Posterior vena cava (tissue), 2 donors: ENCODE results near the gene YAP1. TPM values are rescaled to one million over a fixed set of nuclear protein-coding genes. Genes with fewer than 3 reads are reported as not detected.

Experiments
- DNase-seq: peaks from one replicate; pipeline ENCODE4 v3.0.0-alpha.2; 2020; ENCODE audit warnings: low spot score
- intact Hi-C, 2 donors: fragments of 100-400 bp; cut with DNase I; formaldehyde crosslinking; loops; one replicate each; pipeline versions ENCODE4 v1.14.1 to v1.14.2; 2022 to 2023
- total RNA-seq, 2 donors: library from RNA; stranded (reverse); fragmentation: NEBNext Ultra II Directional; extraction: Animal tissue kit (Norgen Biotek cat#: 25700); gene quantifications; one replicate each; pipeline ENCODE4 v1.2.1, GENCODE V29; 2021
- donor health status: DM: yes; HTN: yes; CAD: no.
- donor health status: DM: yes; HTN: yes; CAD: no.

The YAP1 gene
- total RNA-seq, 2 donors from 2014 or later, result 203 to 281 TPM

DNA sequence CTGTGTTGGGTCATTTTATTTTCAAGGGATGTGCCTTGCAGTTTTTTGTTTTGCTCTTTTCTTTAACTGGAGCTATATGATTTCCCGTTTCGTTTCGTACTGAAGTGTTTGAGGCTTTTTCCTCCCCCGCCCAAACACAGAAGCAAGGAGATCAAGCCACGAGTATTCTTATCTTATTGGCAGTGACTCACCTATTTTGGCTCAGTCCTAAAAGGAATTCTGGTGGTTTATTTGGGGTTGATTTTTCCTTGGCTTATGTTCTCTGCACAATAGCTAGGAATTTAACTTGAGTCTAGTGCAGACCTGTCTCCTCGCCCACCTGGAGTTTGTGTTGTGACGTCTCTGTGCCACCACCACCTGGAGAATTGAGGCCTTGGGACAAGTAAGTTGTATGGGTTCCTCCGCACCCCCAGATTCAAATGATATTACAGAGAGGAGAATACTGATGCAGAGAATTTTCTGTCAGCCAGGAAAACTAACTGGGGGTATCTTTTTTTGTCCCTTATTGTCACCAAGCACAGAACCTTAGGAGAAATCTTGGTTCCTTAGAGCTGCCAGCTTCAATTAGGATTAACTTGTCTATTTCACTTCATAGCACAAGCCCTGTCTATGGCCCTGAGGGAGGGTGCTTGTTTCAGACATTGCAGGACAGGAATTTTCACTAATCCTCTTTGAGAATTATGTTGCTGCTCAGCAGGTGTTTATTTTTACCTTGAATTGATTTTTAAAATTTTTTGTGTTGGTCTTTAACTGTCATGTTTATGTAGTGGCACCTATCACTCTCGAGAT lies 116.6 kb downstream of the YAP1 start:
- intact Hi-C loops, result loop anchor here in 1 of 2 donors (5.0 kb wide), 1 partner anchor 115 kb away; the partner anchor contains the start of gene YAP1
- no peak for DNase-seq

DNA sequence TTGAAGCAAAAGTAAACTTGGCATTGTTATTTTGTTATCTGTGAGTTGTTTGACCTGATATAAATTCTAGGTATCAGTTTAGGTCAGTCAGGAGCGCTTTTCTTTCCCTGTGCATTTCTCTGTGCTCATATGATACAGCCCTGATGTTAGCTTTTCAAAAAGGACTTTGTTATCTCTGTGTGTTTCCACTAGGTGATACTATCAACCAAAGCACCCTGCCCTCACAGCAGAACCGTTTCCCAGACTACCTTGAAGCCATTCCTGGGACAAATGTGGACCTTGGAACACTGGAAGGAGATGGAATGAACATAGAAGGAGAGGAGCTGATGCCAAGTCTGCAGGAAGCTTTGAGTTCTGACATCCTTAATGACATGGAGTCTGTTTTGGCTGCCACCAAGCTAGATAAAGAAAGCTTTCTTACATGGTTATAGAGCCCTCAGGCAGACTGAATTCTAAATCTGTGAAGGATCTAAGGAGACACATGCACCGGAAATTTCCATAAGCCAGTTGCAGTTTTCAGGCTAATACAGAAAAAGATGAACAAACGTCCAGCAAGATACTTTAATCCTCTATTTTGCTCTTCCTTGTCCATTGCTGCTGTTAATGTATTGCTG lies 119.4 kb downstream of the YAP1 start:
- intact Hi-C loops, result loop anchor here in 1 of 2 donors (5.0 kb wide), 1 partner anchor 117 kb away; the partner anchor contains the start of gene YAP1

GRCh38 chr11:102230186-102230585 lies 119.9 kb downstream of the YAP1 start:
- intact Hi-C loops, result no loop called here
- DNase-seq, result no peak

More for the DNA sequence above, 119.4 kb downstream of the YAP1 start:
- no peak for DNase-seq

- intact Hi-C loops, result no loop called here
- no peak for DNase-seq
Measured at GRCh38 chr11:102230911-102231310, 120.7 kb downstream of the YAP1 start.

DNA sequence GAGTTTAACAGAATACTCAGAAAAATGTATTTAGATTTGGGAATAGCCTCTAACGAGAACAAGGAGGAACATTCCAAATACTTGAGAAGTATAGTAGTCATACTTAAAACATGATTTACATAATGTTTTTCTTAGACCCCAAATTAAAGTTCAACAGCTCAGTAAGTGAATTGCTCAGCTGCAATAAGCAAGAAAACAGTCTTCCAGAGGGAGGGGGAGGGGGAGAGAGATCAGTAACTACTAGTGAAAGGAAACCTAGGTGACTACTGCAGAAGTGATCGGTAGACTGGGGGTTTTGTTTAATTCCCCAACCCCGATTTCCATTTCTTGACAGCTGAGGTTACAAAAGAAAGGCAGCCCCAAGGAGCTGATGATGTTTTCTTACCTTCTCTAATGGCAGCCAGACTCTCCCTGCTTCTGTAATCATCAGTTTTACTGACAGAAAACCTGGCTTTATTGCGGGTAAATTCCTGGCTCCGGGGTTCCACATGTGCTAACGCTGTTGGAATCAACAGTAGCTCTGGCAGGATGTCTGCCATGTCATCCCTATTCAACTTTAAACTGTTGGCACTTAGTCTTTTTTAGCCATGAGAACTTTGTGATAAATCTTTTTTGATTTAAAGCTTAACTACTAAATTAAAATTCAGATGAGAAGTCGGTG lies 124.7 kb downstream of the YAP1 start:
- no peak for DNase-seq
- intact Hi-C loops, result no loop called here

GRCh38 chr11:102237096-102237735 lies 127.0 kb downstream of the YAP1 start:
- intact Hi-C loops, result no loop called here
- no peak for DNase-seq

DNA sequence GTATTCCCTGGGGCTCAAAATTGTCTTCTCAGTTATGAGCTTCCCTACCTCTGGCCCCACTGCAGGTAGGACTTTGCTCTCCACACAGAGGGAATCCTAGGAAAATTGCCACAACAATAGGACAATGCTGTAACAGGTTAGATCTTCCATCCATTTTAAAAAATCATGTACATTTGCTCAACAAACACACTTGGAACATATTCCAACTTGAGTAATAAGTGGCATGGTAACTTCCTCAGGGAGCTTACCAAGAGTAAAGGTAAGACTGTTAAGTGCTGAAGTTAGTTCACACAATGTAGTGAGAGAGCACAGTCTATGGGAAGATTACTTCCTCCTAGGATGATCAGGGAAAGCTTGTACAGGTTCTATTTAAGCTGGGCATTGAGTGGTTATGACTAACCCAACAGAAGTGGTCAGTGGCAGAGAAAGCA lies 128.2 kb downstream of the YAP1 start:
- intact Hi-C loops, result no loop called here
- DNase-seq, result no peak

DNA sequence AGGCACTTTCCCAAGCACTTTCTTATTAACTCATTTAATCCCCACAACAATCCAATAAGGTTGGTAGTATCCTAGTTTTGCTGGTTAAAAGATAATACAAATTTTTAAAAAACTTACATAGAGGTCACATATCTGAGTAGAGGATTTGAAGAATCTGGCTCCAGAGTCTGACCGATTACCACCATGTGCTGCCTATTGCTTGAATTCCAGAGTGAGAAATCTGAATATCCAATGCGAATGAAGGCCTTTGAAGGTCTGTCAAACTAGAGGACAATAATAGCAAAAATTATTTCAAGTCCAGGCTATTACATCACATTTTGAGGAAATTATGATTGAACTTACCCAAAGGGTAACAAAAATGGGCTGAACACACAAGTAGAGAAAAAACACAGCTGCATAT lies 129.2 kb downstream of the YAP1 start:
- no peak for DNase-seq
- intact Hi-C loops, result no loop called here

DNA sequence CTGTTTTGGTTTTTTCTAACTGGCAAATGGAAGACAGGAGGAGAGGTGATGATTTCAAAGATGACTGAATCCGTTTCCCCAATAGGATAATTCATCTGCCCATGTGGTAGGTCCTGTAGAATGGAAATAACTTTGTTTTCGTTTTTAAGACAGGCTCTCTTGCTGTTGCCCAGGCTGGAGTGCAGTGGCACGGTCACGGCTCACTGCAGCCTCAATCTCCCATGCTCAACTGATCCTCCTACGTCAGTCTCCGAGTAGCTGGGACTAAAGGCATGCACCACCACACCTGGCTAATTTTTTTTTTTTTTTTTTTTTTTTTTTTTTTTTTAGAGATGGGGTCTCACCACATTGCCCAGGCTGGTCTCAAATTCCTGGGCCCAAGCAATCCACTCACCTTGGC lies 129.7 kb downstream of the YAP1 start:
- intact Hi-C loops, result loop anchor here in 1 of 2 donors (5.0 kb wide), 1 partner anchor 42 kb away; no protein-coding TSS in a partner anchor
- no peak for DNase-seq

- DNase-seq, result no peak
- intact Hi-C loops, result loop anchor here in 1 of 2 donors (5.0 kb wide), 1 partner anchor 42 kb away; no protein-coding TSS in a partner anchor
Measured at GRCh38 chr11:102240502-102240901, 130.3 kb downstream of the YAP1 start.

DNA sequence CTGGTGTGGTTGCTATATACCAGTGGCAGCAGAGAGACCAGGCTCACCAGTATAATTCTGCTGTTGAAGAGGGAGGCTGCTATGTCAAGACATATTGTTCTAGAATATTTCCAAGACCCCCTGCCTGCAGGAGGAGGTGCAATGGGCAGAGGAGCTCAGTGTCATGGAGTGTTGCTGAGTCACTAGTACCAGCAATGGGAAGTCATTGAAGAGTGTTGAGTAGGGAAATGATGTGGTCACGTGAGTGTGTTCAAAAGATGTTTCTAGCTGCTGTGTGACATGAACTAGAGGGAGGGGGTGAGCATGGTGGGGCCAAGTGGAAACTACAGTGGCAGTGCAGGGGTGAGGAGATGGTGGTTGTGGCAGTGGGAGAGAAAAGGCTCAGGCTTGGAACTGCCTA lies 130.8 kb downstream of the YAP1 start:
- DNase-seq, result no peak
- intact Hi-C loops, result loop anchor here in 1 of 2 donors (5.0 kb wide), 1 partner anchor 41 kb away; no protein-coding TSS in a partner anchor

GRCh38 chr11:102243399-102243884 lies 133.2 kb downstream of the YAP1 start:
- intact Hi-C loops, result loop anchor here in 1 of 2 donors (5.0 kb wide), 1 partner anchor 39 kb away; no protein-coding TSS in a partner anchor
- DNase-seq, result no peak

GRCh38 chr11:102244681-102245409 lies 134.6 kb downstream of the YAP1 start:
- intact Hi-C loops, result loop anchor here in 1 of 2 donors (5.0 kb wide), 1 partner anchor 37 kb away; no protein-coding TSS in a partner anchor
- no peak for DNase-seq

DNA sequence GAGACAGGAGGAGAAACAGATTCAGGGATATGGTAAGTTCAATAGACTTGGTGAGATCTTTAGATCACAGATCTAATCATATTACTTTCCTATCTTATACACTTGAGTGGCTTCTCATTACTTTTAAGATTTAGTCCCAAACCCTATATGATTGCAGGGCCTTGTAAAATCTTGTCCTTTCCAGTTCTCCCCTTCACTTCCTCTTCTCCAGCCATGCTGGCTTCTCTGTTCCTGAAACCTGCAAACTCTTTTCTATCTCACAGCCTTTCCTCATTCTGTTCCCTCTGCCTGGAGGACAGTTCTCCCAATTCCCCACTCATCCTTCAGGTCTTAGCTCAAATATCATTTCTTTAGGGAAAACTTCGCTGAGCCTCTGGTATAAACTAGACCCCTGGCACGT lies 141.2 kb downstream of the YAP1 start:
- no peak for DNase-seq

DNA sequence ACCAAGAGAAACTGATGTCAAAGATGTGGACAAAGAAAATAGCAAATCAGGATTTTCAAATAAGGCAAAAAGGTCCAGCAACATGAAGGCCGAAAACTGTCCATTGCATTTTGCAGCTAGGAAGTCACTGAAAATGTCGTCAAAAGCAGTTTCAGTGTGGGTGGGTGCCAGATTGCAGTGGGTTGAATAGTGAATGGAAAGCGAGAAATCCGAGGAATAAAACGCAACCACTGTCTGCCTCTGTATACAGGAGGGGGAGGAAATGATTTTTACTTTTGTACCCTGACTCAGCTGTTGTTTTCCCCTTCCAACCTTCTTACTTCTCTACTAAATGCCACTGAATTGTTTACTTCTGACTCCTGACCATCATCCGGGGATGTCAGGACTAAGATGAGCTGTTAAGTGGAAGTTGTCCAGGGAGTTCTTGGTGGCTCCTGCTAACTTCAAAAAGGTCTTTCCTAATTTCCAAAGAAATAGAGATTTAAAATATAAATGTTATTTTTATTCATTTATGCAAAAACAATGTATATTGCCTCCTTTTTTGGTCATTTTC lies 142.2 kb downstream of the YAP1 start:
- intact Hi-C loops, result no loop called here
- DNase-seq, result no peak

More for the DNA sequence above, 141.2 kb downstream of the YAP1 start:
- intact Hi-C loops, result no loop called here

GRCh38 chr11:102253020-102253715 lies 142.9 kb downstream of the YAP1 start:
- DNase-seq, result no peak
- intact Hi-C loops, result no loop called here

- no peak for DNase-seq
- intact Hi-C loops, result no loop called here
Measured at GRCh38 chr11:102254047-102254446, 143.8 kb downstream of the YAP1 start.

DNA sequence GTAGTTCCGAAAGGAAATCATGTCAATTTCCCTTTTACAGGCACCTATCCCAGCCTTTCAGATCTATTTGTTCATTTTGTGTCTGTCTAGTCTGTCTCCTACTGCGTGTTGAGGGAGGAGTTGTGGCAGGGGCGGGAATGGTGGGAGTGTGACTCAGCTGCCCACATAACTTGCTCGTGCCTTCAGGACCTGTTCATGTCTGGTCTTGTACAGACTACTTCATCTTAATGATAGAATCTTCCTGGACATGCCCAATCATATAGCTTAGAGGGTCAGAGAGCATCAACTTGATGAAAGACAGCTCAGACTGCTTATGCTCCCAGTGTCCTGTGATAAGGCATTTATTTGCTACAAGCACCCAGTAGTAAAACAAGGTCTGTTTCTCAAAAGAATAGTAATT lies 146.0 kb downstream of the YAP1 start:
- DNase-seq, result no peak
- intact Hi-C loops, result no loop called here
